Mesendoderm (in vitro differentiated cells): ENCODE results near the gene HEBP1.
"Not testable (repeated sequence)": the region's sequence is repeated elsewhere in the genome, so short reads cannot be mapped to it uniquely, and the experiment has no call there.

Experiments used
- DNase-seq: peaks from one replicate; pipeline ENCODE4 v3.0.0; 2013
- H2AK5ac ChIP-seq: 2 replicates; pipeline ENCODE4 v1.6.1; 2013; ENCODE audit warnings: low read length, inconsistent platforms
- H2BK120ac ChIP-seq: 2 replicates; pipeline ENCODE4 v1.6.1; 2013; ENCODE audit warnings: low read depth, mild to moderate bottlenecking, low read length, moderate library complexity, mixed read lengths
- H2BK15ac ChIP-seq: replicated peaks from 2 replicates; pipeline ENCODE4 v1.6.1; 2013; ENCODE audit warnings: low read depth, mild to moderate bottlenecking, moderate library complexity
- H2BK5ac ChIP-seq: 2 replicates; pipeline ENCODE4 v1.6.1; 2013; ENCODE audit warnings: low read length, inconsistent platforms
- H3K18ac ChIP-seq: 2 replicates; pipeline ENCODE4 v1.6.1; 2013; ENCODE audit warnings: mild to moderate bottlenecking, low read length, mixed read lengths
- H3K23ac ChIP-seq: one replicate; pipeline ENCODE4 v1.6.1; 2013; ENCODE audit warnings: low read length
- H3K27ac ChIP-seq: 2 replicates; pipeline ENCODE4 v1.5.1; 2013; ENCODE audit warnings: low read depth, mild to moderate bottlenecking, inconsistent platforms, low read length, moderate library complexity
- H3K27me3 ChIP-seq: 2 replicates; pipeline ENCODE4 v1.6.1; 2013; ENCODE audit warnings: low read length, control low read depth, mild to moderate bottlenecking, inconsistent platforms; ENCODE audit not compliant: insufficient read depth, poor library complexity
- H3K36me3 ChIP-seq: 2 replicates; pipeline ENCODE4 v1.6.1; 2013; ENCODE audit warnings: low read length, inconsistent platforms; ENCODE audit not compliant: control insufficient read depth, insufficient read depth
- H3K4ac ChIP-seq: one replicate; pipeline ENCODE4 v1.6.1; 2013; ENCODE audit warnings: low read depth, mild to moderate bottlenecking, low read length, moderate library complexity
- H3K4me1 ChIP-seq: 2 replicates; pipeline ENCODE4 v1.6.1; 2013; ENCODE audit warnings: low read depth, low read length, inconsistent platforms; ENCODE audit not compliant: control insufficient read depth
- H3K4me2 ChIP-seq: 2 replicates; pipeline ENCODE4 v1.6.1; 2013; ENCODE audit warnings: low read length
- H3K4me3 ChIP-seq: 2 replicates; pipeline ENCODE4 v1.5.1; 2013; ENCODE audit warnings: mild to moderate bottlenecking, low read length
- H3K56ac ChIP-seq: one replicate; pipeline ENCODE4 v1.6.1; 2013; ENCODE audit warnings: low read length
- H3K79me1 ChIP-seq: 2 replicates; pipeline ENCODE4 v1.6.1; 2013; ENCODE audit warnings: low read length, inconsistent platforms
- H3K79me2 ChIP-seq: 2 replicates; pipeline ENCODE4 v1.6.1; 2013; ENCODE audit warnings: mild to moderate bottlenecking, low read length; ENCODE audit not compliant: control insufficient read depth, insufficient read depth
- H3K9ac ChIP-seq: 2 replicates; pipeline ENCODE4 v1.6.1; 2013; ENCODE audit warnings: low read length, inconsistent platforms
- H4K5ac ChIP-seq: one replicate; pipeline ENCODE4 v1.6.1; 2013; ENCODE audit warnings: low read length
- H4K8ac ChIP-seq: one replicate; pipeline ENCODE4 v1.6.1; 2013; ENCODE audit warnings: low read depth, mild to moderate bottlenecking, control low read depth, low read length, moderate library complexity
- WGBS: extraction: QIAGEN DNeasy Blood & Tissue Kit; methylation state at CpG from one replicate; pipeline ENCODE4 v1.1.7; 2013; ENCODE audit warnings: low lambda C conversion rate, missing lambda C conversion rate; ENCODE audit not compliant: insufficient coverage; ENCODE audit errors: extremely low coverage; 5-methylcytosine and 5-hydroxymethylcytosine counted together

HEBP1 gene

DNA sequence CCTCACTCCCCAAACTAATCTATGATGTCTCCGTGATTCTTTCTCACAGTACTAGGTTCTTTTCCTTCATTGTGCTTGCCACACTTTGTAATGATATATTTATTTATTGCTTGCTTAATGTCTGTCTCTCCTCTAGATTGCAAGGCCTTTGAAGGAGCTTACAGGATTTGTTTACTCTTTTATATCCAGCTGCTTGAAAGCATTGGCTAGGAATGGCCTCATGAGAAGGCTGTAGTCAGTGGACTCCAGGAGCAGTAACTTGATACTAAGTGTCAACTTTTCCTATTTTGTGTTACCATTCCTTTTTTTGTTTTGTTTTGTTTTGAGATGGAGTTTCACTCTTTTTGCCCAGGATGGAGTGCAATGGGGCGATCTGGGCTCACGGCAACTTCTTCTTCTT, 36.8 kb upstream of the HEBP1 start:
- no peak overlapping the region for H3K4me2 ChIP-seq
- no CpG with 5 or more reads among the region's 3 CpGs for WGBS
- no peak overlapping the region for H3K4ac ChIP-seq
- no peak overlapping the region for H3K4me3 ChIP-seq
- H2BK15ac ChIP-seq = no peak overlapping the region
- DNase-seq = no peak
- H2BK5ac ChIP-seq = no peak overlapping the region
- H3K79me2 ChIP-seq = no peaks in the 10 kb centered on the region
- no peak overlapping the region for H2BK120ac ChIP-seq
- no peak overlapping the region for H4K8ac ChIP-seq
- H3K9ac ChIP-seq = no peak overlapping the region
- H4K5ac ChIP-seq = no peak overlapping the region
- no peaks in the 10 kb centered on the region for H3K79me1 ChIP-seq
- H3K56ac ChIP-seq = no peak overlapping the region
- no peak overlapping the region for H3K27ac ChIP-seq
- no peak overlapping the region for H3K18ac ChIP-seq
- no peak overlapping the region for H3K23ac ChIP-seq
- H2AK5ac ChIP-seq = no peak overlapping the region
- H3K36me3 ChIP-seq = no peaks in the 10 kb centered on the region
- no peaks in the 10 kb centered on the region for H3K27me3 ChIP-seq
- no peaks in the 10 kb centered on the region for H3K4me1 ChIP-seq

DNA sequence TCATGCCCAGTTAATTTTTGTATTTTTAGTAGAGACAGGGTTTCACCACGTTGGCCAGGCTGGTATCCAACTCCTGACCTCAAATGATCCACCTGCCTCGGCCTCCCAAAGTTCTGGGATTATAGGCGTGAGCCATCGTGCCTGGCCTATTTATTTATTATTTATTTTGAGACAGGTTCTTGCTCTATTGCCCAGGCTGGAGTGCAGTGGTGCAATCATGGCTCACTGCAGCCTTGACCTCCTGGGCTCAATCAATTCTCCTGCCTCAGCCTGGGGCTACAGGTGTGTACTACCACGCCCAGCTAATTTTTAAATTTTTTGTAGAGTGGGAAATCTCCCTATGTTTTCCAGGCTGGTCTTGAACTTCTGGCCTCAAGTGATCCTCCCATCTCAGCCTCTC, 35.3 kb upstream of the HEBP1 start:
- H3K4me3 ChIP-seq, H2BK5ac ChIP-seq, H3K79me1 ChIP-seq, H3K56ac ChIP-seq, H4K5ac ChIP-seq, H3K4ac ChIP-seq, H4K8ac ChIP-seq, H3K23ac ChIP-seq, H3K79me2 ChIP-seq, H3K27me3 ChIP-seq, H3K4me1 ChIP-seq, H3K9ac ChIP-seq, H3K27ac ChIP-seq, H3K4me2 ChIP-seq, H2BK15ac ChIP-seq, H3K18ac ChIP-seq, H2AK5ac ChIP-seq, H3K36me3 ChIP-seq, DNase-seq, H2BK120ac ChIP-seq: not testable (repeated sequence)
- no CpG with 5 or more reads among the region's 5 CpGs for WGBS

DNA sequence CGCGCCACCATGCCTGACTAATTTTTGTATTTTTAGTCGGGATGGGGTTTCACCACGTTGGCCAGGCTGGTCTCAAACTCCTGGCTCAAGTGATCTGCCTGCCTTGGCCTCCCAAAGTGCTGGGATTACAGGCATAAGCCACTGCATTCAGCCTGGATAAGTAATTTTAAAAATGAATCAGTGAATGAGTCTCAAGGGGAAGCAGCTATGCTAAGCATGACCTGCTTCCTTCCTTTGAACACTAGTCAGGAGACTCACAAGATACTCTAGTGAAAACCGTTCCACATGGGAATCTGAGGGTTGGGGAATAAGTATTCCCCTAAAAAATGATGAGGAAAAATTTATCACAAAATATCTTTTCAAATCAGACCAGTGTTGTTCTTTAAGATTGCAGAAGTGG, 33.4 kb upstream of the HEBP1 start:
- Histone ChIP-seq H3K27me3 (no peaks in the 10 kb centered on the region), H4K8ac (no peak overlapping the region), H3K4ac (no peak overlapping the region), H3K4me1 (no peaks in the 10 kb centered on the region), H3K79me1 (no peaks in the 10 kb centered on the region), H3K23ac (no peak overlapping the region), H3K27ac (no peak overlapping the region), H2AK5ac (no peak overlapping the region), H3K9ac (no peak overlapping the region), H3K79me2 (no peaks in the 10 kb centered on the region), H4K5ac (no peak overlapping the region), H3K18ac (no peak overlapping the region), H3K4me3 (no peak overlapping the region), H3K56ac (no peak overlapping the region), H3K36me3 (no peaks in the 10 kb centered on the region), H3K4me2 (no peak overlapping the region), H2BK15ac (no peak overlapping the region), H2BK120ac (no peak overlapping the region), H2BK5ac (no peak overlapping the region)
- DNase-seq = no peak
- WGBS = no CpG with 5 or more reads among the region's 5 CpGs

DNA sequence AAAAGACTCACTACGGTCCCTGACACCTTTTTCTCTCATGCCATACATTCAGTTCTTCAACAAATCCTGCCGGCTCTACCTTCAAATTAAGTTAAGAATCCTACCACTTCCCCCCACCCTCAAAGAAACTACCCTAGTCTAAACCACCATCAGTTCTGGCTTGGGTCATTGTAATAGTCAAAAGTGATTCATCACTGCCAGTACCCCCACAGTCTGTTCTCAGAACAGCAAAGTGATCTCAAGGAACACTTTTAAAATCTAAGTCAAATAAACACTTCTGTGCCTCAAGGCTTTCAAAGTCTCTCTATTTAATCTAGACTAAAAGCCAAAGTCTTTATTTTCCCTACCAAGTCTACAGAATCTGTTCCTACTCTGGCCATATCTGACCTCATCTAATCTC, 32.1 kb upstream of the HEBP1 start:
- H3K18ac ChIP-seq = no peak overlapping the region
- H3K79me1 ChIP-seq = no peaks in the 10 kb centered on the region
- no peak overlapping the region for H3K27ac ChIP-seq
- H3K79me2 ChIP-seq = no peaks in the 10 kb centered on the region
- H3K36me3 ChIP-seq = no peaks in the 10 kb centered on the region
- no peak overlapping the region for H4K5ac ChIP-seq
- DNase-seq = no peak
- no peak overlapping the region for H3K56ac ChIP-seq
- no peak overlapping the region for H3K23ac ChIP-seq
- H3K4me3 ChIP-seq = no peak overlapping the region
- WGBS = no CpG with 5 or more reads among the region's 2 CpGs
- no peak overlapping the region for H3K9ac ChIP-seq
- H3K4me1 ChIP-seq = no peaks in the 10 kb centered on the region
- no peak overlapping the region for H4K8ac ChIP-seq
- no peak overlapping the region for H2BK5ac ChIP-seq
- no peak overlapping the region for H2AK5ac ChIP-seq
- H2BK15ac ChIP-seq = no peak overlapping the region
- no peaks in the 10 kb centered on the region for H3K27me3 ChIP-seq
- no peak overlapping the region for H2BK120ac ChIP-seq
- no peak overlapping the region for H3K4me2 ChIP-seq
- H3K4ac ChIP-seq = no peak overlapping the region

DNA sequence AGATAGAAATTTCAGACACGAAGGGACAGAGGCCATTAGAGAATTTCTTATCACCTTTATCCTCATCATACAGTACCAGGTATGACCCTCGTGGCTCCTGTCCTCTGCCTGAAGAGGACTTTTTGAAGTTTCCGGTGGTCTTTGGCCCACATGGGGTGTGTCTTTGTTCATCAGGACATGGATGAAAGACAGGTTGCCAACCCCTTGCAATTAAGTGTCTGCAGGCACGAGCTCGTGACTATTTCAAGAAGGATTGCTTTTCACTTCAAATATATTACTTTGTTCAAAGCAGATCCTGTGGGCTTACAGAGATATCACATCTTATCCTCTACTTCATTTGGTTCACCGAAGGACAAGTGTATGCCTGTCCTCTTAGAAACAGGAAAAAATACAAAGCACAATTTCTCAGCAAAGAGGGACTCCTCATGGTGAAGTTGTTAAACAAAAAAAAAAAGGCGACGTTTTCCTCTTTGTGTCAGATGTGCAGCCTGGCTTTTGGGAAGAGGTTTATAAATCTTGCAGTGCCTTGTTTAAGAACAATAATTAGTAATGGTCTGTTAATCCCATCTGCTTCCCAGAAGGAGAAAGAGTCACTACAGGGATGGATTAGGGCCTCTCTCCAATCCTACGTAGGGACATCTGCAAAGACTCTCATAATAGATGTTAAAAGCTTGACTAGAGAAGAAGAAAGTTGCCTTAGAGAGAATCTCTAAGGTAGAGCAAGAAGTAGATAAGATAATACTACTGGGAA, 30.7 kb upstream of the HEBP1 start:
- Histone ChIP-seq H3K27ac (no peak overlapping the region), H3K4ac (no peak overlapping the region), H2BK15ac (no peak overlapping the region), H3K56ac (no peak overlapping the region), H3K79me2 (no peaks in the 10 kb centered on the region), H3K4me1 (no peaks in the 10 kb centered on the region), H3K4me3 (no peak overlapping the region), H4K5ac (no peak overlapping the region), H3K27me3 (no peaks in the 10 kb centered on the region), H3K9ac (no peak overlapping the region), H3K23ac (no peak overlapping the region), H3K36me3 (no peaks in the 10 kb centered on the region), H4K8ac (no peak overlapping the region), H3K18ac (no peak overlapping the region), H2AK5ac (no peak overlapping the region), H2BK5ac (no peak overlapping the region), H3K4me2 (no peak overlapping the region), H3K79me1 (no peaks in the 10 kb centered on the region), H2BK120ac (no peak overlapping the region)
- DNase-seq = no peak
- no CpG with 5 or more reads among the region's 9 CpGs for WGBS
